Measurements from ENCODE around the gene PIK3R6.

The PIK3R6 gene, protein sequence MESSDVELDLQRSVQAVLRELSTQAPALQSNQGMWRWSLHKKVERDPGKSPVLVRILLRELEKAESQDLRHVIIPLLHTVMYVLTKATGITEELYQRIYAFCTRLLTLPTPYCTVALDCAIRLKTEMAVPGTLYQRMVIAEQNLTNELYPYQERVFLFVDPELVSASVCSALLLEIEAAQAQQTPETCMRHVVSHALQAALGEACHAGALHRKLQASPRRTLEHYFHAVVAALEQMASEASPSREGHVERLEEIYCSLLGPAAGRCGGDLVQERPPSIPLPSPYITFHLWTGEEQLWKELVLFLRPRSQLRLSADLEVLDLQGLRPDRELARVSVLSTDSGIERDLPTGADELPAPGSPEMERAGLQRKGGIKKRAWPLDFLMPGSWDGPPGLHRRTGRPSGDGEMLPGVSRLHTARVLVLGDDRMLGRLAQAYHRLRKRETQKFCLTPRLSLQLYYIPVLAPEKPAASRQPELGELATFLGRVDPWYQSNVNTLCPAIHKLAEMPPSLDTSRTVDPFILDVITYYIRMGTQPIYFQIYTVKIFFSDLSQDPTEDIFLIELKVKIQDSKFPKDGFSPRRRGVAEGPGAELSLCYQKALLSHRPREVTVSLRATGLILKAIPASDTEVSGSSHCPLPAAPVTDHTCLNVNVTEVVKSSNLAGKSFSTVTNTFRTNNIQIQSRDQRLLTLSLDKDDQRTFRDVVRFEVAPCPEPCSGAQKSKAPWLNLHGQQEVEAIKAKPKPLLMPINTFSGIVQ

DNA sequence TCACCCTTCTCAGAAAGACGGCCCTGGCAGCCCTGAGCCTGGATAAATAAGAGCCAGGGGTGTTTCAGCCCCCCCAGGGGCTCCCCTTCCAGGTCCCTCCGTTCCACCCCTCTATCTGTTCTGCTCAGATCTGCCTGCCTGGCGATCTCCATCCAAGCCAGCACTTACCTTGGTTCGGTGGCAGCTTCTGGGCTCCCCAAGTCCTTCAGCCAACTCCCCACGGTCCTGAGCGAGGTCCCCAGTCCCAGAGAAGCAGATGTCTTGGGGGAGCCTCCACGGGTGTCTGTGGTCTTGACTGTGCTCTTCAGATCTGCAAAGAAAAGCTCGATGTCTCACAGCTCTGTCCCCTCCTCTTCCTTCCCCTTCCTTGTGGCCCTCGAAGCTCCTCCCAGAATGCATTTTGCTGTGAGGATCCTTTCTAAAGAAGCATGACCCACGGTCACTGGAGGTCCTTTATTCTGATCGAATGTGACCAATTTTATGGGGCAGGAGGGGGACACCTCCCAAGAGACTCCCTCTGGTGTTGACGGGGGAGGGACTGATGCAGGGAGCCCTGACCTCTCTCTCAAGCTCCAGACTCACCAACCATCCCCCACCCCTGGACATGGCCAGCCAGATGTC is at the start of gene PIK3R6:
Gene PIK3R6 (minus strand): TSS at position 314 of the 621 bp plus-strand sequence. CDS start 17,880 bp downstream, outside the sequence.
- peak; percentile 54 for DNase-seq

DNA sequence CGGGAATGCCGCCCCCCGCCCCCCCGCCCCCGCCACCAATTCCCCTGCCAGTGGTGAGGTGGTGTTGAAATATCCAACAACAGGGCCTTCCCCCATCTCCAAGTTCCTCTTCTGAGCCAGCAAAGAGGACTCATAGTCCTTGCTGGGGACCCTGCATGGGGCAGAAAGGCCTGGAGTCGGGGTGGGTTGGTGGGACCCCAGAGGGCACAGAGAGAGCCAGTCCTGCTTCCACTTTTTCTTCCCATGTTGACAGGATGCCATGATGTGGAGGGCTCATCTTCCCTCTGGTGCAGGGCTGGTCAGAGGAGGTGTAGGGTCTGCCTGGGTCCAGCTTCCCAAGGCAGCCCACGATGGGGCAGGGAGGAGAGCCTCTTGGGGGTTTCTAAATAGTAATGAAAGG is 49.0 kb upstream of the PIK3R6 start:
- peak; percentile 79 for DNase-seq

DNA sequence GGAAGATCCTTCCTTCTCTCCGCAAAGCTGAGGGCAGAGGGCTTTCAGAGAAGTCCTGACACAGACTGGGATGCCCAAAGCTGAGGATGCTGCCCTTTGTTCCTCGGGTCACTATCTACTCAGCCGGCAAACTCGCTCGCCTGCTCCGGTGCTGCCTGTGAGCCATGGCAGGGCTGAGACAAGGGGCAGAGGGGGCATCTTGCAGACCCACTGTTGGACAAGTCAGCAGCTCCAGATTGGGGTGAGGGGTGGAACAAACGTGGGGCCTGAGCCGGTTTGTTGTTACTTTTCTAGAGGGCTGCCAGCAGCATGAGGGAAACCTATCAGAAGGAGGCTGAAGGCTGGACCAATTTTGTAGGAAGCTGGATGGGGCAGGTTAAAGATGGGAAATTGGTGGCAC is 47.1 kb upstream of the PIK3R6 start:
- DNase-seq, result no peak

DNA sequence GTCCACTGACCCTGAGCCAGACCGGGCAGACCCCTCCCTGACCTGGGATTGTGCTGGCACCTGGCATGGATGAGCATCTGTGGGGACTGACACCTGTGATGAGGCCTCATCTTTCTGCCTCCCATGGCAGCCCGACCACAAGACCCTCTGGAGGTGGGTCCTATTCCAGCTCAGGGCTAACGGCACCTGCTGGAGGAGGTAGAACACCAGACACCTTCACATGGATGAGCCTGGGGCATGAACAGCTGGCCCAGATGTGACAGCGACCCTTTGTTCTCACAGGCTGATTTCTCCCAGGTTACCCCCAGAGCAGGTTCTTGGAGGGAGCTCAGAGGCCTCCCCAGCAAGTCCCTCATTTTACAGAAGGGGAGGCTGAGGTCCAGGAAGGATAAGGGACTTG is 46.4 kb upstream of the PIK3R6 start:
- no peak for DNase-seq

DNA sequence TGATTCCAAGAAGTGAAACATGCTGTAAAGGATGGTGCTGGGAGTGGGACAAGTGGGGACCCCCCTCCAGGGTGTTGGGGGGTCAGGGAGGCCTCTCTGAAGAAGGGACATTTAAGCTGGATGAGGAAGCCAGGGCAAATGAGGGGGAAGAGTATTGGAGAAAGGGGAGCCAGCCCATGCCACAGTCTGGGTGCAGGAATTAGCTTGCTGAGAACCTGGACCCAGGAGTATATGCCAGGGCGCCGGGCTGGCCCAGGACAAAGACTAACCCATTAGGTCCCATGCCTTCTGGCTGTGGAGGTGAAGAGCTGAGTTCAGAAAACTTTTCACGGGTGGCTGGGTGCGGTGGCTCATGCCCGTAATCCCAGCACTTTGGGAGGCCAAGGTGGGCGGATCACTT is 45.6 kb upstream of the PIK3R6 start:
- DNase-seq, result no peak

DNA sequence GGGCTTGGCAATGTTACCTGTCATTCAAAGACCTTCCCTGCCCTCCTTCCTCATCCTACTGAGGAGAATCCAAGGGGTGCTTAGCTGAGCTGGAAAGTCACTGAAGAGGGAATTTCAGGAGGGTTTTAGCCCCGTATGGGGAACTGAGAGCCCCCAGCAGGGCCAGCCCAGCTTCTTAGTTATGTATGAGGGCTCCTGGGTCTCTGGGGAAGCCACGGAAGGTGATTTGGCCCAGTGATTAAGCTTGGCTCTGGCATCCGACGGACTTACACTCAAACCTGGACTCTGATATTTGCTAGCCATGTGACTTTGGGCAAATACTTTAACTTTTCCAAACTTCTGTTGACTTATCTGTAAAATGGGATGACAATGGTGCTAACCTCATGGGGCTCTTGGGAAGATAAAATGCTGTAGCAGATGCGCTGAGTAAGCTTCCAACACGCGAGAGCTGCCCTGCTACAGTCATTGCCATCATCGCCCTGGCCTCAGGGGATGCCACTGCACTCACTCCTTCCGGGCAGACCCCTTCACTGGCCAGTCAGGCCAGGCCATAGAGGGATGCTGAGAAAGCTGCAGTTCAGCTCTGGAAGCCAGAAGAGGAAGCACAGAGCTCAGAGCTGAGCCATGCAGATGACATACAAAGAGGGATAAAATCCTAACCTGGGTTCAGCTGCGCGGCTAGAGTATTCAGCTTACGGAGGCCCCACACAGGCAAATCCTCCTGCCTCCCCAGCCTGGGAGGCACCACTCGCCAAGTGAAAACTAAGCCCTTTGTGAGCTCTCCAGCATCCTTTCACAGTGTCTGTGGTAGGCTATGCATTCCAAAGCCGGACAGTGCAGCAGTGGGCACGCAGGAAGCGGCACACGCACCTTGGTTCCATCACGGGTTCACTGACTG is 44.9 kb upstream of the PIK3R6 start:
- no peak for DNase-seq

DNA sequence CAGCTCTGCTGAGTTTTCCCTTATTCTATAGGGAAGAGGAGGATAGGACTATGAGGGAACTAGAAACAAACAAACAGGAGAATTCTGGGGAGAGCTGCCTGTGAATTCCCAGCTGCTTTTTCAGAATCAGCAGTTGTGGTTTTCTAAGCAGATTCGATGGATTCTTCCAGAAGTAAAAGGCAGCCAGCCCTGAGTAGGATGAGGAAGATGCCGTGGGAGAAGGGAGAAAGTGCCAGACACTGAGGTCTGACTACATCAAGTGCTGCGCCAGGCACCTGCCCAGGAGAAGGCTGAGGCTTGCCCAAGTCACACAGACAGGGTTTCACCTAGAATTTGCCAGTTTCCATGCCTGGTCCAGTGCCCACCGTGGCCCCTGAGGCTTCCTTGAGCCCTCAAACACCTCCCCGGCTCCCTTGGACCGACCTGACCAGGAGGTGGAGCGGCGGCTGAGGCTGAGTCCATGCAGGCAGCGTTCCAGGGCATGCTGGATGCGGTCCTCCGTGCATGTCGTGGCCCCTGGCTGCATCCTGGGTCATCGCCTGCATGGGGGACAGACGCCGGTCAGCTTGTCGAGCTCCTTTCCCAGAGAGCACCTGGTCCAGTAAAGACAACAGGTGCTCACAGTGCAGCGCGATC is 43.6 kb upstream of the PIK3R6 start:
- DNase-seq, result no peak

DNA sequence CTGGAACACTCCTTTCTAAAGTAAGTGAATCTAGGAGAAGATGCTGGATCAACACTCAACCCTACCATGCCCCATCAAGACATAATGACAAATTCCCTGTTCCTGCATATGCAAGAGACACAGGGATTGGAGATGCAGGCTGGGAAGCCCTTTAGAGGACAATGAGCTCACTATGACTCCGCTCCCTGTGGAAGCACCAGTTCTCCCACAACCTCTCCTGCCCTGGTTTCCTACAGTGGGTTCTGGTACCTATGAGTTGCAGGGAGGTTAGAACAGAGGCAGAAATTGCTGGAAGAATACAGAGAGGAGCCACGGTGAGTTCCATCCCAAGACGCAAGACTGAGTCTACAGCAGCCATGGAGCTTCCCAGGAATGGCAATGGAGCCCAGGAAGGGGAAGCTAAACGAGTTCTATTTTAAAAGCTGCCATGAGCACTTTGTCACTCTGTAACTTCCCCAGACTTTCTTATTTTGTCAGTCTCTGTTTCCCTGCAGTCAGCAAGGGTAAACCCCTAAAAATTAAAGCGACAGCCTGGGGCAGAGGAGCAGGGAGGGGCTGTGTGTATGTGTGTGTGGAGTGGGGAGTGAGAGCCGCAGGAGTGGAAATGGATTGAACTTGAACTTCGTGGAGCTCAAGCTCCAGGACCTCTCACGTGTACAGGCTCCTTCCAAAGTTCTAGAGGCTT is 42.3 kb upstream of the PIK3R6 start:
- DNase-seq, result peak; percentile 64

DNA sequence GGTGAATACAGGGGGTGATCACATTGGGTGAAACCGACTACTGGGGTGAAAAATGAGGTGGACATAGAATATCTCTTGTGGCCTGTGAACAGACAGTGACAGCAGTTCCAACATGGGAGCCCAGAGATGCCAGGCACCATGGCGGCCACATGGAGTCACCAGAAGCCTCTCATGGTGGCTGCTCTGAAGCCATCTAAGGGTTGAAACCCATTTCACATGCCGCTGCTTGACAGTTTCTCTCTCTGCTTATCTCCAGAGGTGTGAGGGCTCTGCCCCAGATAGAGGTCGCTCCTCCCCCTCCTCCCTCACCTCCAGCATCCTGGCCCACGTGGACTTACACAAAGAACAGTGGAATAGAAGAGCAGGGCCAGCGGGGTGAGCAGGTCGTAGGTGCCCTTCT is 37.9 kb upstream of the PIK3R6 start:
- no peak for DNase-seq

DNA sequence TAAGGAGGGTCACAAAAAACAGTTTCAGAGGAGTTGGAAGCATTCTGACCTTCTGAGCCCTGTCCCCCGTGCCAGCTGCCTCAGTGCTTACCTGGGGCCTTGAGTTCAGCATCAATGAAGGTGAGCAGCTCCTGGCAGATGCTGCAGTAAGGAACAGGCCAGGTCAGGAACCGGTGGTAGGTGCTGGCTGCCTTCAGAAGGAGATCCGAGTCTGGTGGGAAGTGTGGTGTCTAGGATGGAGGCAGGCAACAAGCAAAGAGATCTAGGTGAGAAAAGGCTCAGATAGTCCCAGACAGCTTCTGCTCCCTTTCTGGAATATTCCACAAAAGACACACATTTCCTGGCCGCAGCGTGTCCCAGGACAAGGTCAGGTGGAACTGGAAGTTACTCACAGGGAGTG is 37.2 kb upstream of the PIK3R6 start:
- no peak for DNase-seq

DNA sequence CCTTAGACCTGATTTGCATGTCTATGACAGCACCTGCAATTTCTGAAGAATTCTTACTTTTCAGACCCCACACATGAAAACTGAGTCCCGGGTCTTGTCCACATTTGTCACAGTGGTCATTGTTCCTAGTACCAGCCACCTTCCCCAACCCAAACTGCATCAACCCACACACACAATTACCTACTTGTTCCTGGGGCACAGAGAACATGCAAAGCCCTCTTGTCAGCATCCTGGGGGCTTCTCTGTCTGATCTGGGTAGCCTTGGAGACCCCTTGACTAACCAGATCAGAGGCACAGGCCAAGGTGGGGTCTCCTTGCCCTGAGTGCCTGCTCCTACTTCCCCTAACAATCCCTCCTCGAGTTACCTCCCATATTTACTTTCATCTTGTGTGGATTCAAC is 36.7 kb upstream of the PIK3R6 start:
- no peak for DNase-seq

DNA sequence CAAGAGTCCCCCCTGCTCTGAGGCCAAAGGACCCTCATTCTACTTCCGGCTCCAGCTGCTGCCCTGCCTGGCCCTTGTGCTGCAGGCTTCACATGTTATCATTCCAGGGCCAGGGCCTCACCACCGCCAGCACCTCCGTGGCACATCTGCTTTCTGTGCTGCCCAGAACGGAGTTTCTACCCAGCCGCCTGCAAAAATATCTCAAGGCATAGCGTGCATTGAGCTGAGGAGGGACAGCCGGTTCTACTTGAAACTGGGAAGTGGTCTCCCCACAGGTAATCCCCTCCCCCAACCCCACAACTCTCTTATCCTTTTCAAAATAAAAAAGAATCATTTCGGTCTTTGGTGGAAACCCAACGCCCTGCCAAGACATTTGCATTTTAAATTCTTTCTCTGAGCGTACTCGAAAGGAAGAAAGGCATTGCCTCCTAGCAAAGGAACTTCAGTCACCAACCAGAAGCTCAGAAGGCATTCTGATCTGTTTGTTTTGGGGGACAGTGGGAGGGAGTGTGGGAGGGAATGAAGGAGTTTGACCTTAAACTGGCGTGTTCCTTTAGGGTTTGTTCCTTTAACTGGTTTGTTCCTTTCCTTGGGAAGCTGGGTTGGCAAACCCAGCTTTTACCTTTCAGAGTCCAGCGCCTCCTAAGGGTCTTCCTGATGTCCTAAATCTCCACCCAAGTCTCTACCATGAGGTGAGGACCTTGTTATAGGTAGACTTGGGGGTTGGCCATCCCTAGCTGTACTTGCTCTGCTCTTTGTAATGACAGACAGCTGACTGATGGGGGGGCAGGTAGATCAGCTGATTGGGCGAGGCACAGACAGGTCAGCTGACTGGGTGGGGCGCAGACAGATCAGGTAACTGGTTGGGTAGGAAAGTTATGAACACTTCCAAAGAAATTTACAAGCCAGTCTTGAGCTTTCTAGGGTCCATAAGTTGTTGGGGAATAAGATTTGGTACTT is 33.4 kb upstream of the PIK3R6 start:
- DNase-seq, result no peak

DNA sequence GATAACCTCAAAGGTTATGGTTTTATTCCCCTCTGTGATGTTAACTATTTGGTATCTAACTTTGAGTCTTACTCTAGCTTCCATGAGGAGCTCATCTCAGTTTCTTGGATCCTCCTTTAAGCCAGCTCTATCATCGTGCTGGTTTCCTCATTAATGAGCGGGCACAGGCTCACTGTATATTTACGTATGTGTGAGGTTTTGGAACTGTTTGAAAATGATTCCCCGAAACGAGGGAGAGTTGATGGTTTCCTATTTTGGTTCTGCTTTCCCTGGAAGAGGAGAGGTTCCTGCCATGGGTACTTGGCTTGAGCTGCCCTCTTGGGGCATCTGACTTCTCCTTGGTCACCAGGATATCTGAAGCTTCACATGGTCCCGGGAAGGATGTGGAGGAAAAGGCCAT is 32.7 kb upstream of the PIK3R6 start:
- DNase-seq, result peak; percentile 36

DNA sequence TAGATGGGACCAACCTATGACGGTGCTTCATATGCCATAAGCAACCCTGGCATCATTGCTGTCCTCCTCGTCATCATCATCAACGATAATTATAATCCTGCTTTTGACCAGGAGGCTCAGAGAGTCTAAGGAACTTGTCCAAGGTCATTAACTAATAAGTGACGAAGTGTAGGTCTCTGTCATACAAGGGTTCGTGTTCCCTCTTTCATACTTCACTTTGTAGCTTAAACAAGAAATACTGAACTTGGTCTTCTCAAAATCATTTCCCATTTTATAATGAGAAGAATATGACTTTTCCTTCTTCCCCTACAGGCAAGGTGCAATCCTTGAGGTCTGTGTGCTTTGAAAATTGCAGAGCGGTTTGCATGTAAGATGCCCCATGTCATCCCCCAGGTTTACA is 31.2 kb upstream of the PIK3R6 start:
- no peak for DNase-seq

DNA sequence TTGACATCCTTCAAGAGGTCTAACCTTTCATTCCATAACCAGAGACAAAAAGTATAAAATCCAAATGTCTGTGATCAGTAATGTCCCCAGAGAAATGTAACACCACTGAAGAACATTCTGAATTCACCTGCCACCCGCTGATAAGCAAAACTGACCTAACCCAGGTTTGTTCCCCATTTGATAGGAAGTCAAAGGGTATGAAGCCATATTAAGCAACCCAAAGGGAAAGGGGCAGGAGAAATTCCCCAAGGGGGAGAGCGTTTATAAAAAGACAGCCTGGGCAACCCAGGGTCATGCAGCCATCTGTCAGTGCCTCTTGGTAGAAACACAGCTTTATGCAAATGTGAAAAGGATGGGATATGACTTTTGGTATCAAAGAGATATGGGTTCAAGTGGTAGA is 30.7 kb upstream of the PIK3R6 start:
- DNase-seq, result no peak

DNA sequence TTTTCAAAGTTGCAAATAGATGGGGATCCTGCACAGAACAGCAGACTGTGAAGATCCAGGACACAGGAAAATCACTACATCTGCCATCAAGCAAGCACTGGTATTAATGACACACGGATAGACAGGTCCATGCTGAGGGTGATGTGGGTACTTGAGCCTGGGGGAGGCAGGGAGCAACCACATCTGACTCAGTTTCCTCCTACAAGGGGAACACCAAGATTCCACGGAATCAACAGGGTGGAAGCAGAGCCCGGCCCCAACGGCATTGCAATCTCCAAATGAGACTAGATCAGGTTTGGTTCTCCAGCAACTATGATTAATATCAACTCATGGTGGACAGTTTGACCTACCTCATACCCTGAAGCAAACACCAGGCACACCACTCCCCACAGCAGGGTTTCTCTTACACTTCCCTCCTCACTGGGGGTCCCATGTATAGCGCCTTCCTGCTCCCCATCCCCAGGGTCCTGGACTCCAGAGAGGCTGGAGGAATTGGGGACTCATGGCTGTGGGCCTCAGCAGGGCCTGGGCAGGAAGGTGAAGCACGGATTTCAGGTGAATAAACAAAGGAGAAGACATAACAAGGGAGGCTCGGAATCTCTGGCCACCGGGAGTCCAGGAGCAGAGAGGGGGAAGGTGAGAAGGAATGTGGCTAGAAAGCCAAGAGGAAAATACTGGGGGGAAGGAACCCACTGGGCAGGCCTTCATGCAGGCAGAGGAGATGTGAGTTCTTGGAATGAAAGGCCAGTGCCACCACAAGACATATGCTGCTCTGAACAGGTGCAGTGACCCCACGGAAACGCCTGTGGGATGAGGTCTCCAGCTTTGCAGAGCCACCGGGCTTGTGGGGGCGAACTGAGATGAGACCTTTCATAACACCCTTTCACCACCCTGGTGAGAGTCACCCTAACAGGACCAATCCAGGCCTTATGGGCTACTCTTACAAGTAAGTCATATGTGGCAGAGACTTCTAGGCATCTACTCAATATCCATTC is 29.5 kb upstream of the PIK3R6 start:
- no peak for DNase-seq

DNA sequence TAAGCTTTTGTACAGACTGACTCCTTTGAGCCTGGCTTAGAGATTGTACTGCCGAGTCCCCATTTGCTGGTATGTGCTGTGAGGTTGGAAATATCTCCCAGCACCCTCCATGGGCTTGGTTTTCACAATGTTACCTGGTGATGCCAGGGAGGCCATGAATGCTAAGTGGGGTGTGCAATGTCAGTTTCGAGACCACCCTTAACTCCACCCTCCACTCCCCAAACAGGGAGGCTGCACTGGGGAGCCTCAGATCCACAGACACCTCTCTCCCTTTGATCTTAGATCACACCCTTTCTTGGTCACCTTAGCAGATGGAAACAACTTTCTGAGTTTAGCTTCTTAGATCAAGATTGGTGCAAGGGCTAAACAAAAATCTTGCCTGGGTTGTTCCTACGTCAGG is 28.6 kb upstream of the PIK3R6 start:
- no peak for DNase-seq

DNA sequence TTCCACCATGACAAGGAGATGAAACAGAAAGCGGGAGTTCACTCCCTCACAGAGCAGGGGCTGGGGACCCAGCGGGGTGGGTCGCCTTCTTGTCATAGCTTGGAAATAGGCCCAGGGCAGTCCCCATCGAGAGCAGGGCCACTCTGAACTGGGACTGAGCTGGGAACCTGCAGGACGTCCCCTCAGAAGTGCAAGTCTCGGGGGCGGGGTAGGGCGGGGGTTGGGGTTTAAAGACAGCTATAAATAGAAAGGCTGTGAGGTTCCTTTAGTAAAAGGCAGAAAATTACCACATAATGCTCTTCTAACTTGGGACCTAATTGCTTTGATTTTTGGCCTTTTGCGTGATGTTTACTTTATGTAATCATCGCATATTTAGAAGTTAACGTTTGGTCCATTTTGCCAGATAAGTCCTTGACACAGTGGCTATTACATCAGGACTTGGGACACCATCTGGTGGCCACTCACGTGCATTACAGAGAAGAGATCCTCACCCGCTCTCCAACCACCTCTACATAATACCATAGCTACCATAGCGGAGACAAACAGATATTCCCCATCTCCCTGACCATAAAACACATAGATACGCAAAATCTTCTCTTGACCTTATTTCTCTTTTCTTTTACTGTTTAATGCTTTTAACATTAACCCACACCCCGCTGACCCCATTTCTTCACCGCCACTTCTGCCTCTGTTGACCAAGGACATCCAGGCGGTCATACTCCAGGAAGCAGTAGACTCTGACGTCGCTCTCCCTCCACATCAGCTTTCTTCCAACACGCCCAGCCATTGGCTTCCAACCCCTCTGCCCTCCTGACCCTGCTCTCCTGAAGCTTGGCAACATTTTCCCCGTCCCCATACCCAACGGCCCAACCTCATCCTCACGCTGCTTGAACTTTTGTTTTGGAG is 27.5 kb upstream of the PIK3R6 start:
- peak; percentile 73 for DNase-seq
